ENCODE results near the gene TERB2.

Gene TERB2

DNA sequence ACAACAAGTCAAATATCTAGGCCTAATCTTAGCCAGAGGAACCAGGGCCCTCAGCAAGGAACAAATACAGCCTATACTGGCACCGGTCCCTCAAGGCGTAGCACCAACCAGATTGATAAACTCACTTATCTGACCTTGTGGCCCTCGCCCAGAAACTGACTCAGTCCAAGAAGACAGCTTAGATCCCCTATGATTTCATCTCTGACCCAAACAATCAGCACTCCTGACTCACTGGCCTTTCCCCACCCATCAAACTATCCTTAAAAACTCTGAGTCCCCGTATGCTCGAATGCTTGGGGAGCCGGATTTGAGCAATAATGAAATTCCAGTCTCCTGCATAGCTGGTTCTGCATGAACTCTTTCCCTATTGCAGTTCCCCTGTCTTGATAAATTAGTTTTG is 64.9 kb downstream of the TERB2 start:
- TF ChIP-seq RAD21 (IDR thresholded peaks at IDR 0.05; ENCODE audit: low read depth) = no peak
- TF ChIP-seq TAF1 (IDR thresholded peaks at IDR 0.05; ENCODE audit: low read depth) = no peak
- no peak for TF ChIP-seq EP300 (IDR thresholded peaks at IDR 0.05; ENCODE audit: borderline replicate concordance)
- no peak for TF ChIP-seq TEAD4 (IDR thresholded peaks at IDR 0.05)
- TF ChIP-seq, protein P1, sequence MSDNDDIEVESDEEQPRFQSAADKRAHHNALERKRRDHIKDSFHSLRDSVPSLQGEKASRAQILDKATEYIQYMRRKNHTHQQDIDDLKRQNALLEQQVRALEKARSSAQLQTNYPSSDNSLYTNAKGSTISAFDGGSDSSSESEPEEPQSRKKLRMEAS (IDR thresholded peaks at IDR 0.05) = no peak
- no peak for TF ChIP-seq CREB1 (IDR thresholded peaks at IDR 0.05; ENCODE audit: low read depth)
- TF ChIP-seq FOXM1 (IDR thresholded peaks at IDR 0.05; ENCODE audit: borderline replicate concordance, low read depth) = no peak
- no peak for TF ChIP-seq YY1 (IDR thresholded peaks at IDR 0.05; ENCODE audit: low read depth)
- TF ChIP-seq, protein P2, sequence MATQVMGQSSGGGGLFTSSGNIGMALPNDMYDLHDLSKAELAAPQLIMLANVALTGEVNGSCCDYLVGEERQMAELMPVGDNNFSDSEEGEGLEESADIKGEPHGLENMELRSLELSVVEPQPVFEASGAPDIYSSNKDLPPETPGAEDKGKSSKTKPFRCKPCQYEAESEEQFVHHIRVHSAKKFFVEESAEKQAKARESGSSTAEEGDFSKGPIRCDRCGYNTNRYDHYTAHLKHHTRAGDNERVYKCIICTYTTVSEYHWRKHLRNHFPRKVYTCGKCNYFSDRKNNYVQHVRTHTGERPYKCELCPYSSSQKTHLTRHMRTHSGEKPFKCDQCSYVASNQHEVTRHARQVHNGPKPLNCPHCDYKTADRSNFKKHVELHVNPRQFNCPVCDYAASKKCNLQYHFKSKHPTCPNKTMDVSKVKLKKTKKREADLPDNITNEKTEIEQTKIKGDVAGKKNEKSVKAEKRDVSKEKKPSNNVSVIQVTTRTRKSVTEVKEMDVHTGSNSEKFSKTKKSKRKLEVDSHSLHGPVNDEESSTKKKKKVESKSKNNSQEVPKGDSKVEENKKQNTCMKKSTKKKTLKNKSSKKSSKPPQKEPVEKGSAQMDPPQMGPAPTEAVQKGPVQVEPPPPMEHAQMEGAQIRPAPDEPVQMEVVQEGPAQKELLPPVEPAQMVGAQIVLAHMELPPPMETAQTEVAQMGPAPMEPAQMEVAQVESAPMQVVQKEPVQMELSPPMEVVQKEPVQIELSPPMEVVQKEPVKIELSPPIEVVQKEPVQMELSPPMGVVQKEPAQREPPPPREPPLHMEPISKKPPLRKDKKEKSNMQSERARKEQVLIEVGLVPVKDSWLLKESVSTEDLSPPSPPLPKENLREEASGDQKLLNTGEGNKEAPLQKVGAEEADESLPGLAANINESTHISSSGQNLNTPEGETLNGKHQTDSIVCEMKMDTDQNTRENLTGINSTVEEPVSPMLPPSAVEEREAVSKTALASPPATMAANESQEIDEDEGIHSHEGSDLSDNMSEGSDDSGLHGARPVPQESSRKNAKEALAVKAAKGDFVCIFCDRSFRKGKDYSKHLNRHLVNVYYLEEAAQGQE (IDR thresholded peaks at IDR 0.05; ENCODE audit: low read depth) = no peak

GRCh38 chr15:45022871-45023658 is 66.6 kb downstream of the TERB2 start, which contains the start of gene SORD:
Gene SORD, plus strand, starts transcription at chr15:45023195. Its CDS starts 89 bp downstream, at chr15:45023284.
- TF ChIP-seq CREB1 (IDR thresholded peaks at IDR 0.05; ENCODE audit: low read depth) = no peak
- TF ChIP-seq EGR1 (IDR thresholded peaks at IDR 0.05) = no peak
- TF ChIP-seq, protein P1 (IDR thresholded peaks at IDR 0.05) = peak; percentile 98
- no peak for TF ChIP-seq CEBPB (IDR thresholded peaks at IDR 0.05)
- TF ChIP-seq NFIC (IDR thresholded peaks at IDR 0.05) = no peak
- no peak for TF ChIP-seq TEAD4 (IDR thresholded peaks at IDR 0.05)
- TF ChIP-seq ZBTB7A (IDR thresholded peaks at IDR 0.05; ENCODE audit: low read depth) = peak; percentile 75; the same call in 1 of the 2 replicates
- no peak for TF ChIP-seq RAD21 (IDR thresholded peaks at IDR 0.05; ENCODE audit: low read depth)
- no peak for TF ChIP-seq FOXM1 (IDR thresholded peaks at IDR 0.05; ENCODE audit: borderline replicate concordance, low read depth)
- peak; percentile 43; the same call in 1 of the 2 replicates for TF ChIP-seq TAF1 (IDR thresholded peaks at IDR 0.05; ENCODE audit: low read depth)
- no peak for TF ChIP-seq YY1 (IDR thresholded peaks at IDR 0.05; ENCODE audit: low read depth)
- TF ChIP-seq USF1 (IDR thresholded peaks at IDR 0.05) = peak; percentile 30; the same call in 1 of the 2 replicates
- TF ChIP-seq, protein P2 (IDR thresholded peaks at IDR 0.05; ENCODE audit: low read depth) = no peak

- no peak for TF ChIP-seq TAF1 (IDR thresholded peaks at IDR 0.05; ENCODE audit: low read depth)
- TF ChIP-seq RAD21 (IDR thresholded peaks at IDR 0.05; ENCODE audit: low read depth) = no peak
- no peak for TF ChIP-seq TCF12 (IDR thresholded peaks at IDR 0.05; ENCODE audit: low read depth)
- TF ChIP-seq, protein P1 (IDR thresholded peaks at IDR 0.05) = no peak
- TF ChIP-seq ZBTB7A (IDR thresholded peaks at IDR 0.05; ENCODE audit: low read depth) = no peak
- TF ChIP-seq USF1 (IDR thresholded peaks at IDR 0.05) = no peak
Observed at GRCh38 chr15:45023659-45024225, 67.3 kb downstream of the TERB2 start.

GRCh38 chr15:45026651-45027190 is 70.2 kb downstream of the TERB2 start:
- TF ChIP-seq ZBTB7A (IDR thresholded peaks at IDR 0.05; ENCODE audit: low read depth) = no peak

GRCh38 chr15:45027220-45027619 is 70.7 kb downstream of the TERB2 start:
- TF ChIP-seq, protein P1 (IDR thresholded peaks at IDR 0.05) = no peak
- TF ChIP-seq EP300 (IDR thresholded peaks at IDR 0.05; ENCODE audit: borderline replicate concordance) (no peak), FOXM1 (IDR thresholded peaks at IDR 0.05; ENCODE audit: borderline replicate concordance, low read depth) (no peak), TAF1 (IDR thresholded peaks at IDR 0.05; ENCODE audit: low read depth) (no peak), TCF12 (IDR thresholded peaks at IDR 0.05; ENCODE audit: low read depth) (no peak), ZBTB7A (IDR thresholded peaks at IDR 0.05; ENCODE audit: low read depth) (no peak)
- TF ChIP-seq, protein P2 (IDR thresholded peaks at IDR 0.05; ENCODE audit: low read depth) = no peak

All from Ishikawa (cell line).